Activated gamma-delta T cell treated with Interleukin-2 at 50 U/mL for 16 hours (primary cell): ENCODE data around the gene ZNF212.

Source experiments
- DNase-seq: peaks from one replicate; pipeline ENCODE4 v3.0.0-alpha.2; 2020

The ZNF212 gene

DNA sequence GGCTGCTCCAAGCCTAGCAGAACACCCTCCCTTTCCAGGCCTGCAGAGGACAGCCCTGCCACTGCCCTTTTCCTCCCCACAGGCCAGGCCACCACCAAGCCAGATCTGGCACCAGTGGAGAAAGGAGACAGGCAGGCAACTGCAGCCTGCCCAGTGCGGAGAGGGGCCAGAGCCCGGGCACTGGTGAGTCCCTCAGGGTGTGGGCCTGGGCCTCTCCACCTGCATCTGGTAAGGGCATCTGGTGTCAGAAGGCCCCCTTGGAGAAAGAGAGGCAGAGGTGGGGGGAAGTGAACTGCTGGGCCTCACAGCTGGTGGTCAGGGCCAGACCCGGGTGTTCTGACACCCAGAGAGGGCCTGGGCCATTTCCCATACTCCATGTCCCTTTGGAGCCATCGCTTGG, 50.4 kb downstream of the ZNF212 start:
- DNase-seq: no peak

DNA sequence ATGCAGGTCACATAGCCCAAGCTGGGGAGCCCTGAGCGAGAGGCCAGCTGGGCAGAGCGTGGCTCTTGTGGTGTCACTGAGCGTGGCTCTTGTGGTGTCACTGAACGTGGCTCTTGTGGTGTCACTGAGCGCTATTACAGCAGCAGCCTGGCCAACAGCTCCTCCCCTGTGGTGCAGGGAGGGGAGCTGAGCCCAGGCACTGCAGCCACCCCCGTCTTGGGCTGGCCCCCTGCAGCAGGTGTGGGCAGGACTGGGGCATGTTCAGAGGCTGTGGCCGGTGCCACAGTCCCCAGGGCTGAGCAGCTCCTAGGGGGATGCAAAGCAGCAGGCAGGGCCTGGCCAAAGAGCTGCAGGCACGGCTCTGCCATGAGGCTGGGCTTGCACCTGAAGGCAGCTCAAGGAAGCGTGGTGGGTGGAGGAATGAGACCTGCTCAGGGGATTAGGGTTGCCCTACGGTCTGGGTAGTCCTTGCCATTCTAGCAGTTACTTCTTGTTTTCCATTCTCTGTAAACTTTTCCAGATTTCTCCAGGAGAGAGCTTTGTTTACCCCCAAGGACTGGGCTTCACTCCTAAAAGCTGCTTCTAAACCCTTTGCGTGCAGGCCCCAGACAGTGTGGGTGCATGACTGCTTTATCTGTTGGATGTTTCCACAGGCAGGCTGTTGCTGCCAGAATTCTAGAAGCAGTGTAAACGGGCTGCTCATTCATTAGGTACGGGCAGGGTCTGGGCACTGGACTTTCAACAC, 51.8 kb downstream of the ZNF212 start:
- no peak for DNase-seq

DNA sequence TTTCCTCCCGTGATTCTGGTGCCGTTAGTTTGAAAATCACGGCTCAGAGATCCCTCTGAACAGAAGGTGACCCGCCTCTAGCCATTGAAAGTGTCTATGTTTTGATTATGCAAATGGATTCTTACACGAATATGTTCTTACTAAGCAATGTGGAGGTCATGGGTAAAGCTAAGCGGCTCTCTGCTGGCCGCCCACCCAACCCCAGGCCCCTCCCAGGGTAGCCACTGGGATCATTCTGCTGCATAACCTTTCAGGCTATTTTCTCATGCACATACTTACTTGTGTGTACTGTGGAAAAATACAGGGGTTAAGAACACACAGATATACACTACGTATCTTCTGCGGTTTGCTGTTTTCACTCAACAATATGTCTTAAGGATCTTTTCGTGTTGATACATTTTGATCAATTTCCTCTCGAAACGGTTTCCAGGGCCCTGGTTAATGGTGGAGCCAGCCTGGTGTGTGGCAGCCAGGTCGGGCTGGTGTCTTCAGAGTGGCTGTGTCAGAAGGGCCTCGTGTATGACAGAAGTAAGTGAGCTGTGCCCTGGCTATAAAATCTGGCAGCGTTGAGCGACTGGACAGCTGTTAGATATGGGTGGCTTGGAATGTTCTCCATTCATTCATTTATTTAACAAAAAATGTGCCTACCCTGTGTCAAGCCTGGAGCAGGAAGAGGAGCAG, 52.5 kb downstream of the ZNF212 start:
- no peak for DNase-seq

DNA sequence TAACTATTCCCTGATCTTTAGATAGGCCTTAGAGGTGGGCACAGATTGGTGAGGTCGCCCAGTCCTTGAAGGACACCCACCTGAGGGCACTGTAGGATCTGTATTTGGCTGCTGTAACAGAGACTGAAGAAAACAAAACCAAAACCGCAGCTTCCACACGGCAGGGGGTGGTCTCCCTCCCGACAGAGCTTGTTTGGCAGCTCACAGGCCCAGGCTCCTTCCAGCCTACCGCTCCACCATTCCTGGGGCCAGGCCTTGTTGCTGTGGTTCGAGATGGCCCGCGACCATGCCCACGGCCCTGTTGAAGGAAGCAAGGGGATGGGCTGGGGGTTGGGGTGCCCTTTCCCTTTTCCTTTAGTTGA, 53.0 kb downstream of the ZNF212 start:
- no peak for DNase-seq

DNA sequence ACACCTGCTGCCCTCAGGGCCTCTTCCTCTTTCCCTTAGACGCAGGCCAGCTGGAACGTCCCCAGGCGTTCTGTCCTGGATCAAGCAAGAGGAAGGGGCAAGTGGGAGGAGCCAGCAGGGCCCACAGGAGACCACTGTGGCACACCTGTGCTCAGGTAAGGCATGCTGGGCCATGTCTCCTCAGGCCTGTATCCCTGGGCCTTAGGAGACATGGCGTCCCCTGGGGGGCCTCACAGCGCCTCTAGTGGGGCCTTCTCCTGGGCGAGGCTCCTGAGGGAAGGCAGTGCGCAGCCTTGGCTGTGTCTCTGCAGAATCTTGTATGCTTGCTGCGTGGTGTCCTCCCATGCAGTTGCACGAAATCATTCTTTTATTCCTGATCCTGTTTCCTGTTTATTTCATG, 53.9 kb downstream of the ZNF212 start:
- no peak for DNase-seq

DNA sequence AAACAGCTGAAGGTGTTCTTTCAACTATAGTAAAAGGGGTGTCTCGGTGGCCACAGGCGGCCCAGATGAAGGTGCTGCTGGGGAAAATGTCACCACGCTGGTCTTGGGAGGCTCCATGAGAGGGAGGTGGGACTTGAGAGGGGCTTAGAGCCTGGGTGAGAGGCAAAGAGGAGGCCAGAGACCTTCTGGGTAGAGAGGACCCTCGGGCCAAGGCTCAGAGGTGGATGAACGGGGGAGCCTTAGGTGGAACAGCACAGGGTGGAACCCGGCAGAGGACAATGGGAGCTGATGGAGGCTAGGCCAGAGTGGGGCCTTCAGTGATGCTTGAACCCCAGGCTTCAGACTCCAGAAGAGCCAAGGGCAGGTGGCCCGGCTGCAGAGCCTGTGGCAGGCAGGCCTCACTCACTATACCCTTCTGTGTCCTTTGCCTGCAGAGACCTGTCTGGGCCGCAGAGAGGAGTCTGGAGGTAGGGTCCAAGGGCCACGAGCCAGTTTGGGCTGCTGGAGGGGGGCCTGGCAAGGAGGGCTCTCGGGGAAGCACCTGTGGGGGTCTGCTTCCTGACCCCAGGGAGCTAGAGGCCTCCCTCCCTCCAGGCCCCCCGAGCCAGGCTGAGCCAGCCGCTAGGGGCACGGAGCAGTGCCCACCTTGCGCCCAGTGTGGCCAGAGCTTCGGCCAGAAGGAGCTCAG, 54.6 kb downstream of the ZNF212 start:
- no peak for DNase-seq

DNA sequence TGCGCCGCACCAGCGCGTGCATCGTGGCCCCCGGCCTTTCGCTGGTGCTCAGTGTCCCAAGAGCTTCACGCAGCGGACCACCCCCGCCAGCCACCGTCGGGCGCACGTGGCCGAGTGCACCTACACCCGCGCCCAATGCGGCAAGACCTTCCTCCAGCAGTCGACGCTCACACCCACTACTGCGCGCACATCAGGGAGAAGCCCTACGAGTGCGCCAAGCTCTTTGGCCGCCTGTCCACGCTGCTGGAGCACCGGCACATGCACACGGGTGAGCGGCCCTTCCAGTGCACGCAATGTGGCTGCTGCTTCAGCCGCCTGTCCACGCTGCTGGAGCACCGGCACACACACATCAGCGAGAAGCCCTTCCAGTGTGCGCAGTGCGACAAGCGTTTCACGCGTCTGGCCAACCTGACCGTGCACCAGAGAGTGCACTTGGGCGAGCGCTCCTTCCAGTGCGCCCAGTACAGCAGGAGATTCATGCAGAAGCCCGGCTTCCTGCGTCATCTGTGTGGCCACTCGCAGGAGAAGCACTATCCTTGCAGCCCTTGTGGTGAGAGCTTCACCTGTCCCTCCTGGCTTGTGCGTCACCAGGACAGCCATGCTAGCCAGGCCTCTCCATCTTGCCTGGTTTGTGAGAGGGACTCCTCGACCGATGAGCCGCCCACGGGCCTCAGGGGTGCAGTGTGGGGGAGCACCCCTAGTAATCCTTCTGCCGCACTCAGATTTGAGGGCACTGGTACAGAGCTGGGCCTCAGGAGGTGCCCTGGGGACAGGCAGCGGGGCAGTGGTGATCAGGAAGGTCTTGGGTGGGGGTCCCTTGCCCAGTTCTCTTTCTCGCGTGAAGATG, 55.4 kb downstream of the ZNF212 start:
- no peak for DNase-seq

DNA sequence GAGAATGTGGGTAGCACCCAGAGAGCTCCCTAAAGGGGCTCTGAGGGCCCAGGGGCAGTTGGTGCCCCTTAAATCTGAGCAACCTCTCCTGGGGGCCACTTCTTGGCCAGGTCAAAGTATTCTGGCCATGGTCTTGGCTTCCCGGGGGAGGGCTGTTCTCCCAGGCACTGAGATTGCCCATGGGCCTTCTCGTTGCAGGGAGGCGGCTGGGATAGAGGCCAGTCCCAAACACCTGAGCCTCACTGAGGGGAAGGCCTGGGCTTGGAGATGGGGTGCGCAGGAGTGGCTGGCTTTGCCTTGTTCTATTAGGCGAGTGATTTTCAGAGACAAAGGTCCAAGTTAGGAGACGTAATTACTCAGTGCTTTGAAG, 56.0 kb downstream of the ZNF212 start:
- no peak for DNase-seq

DNA sequence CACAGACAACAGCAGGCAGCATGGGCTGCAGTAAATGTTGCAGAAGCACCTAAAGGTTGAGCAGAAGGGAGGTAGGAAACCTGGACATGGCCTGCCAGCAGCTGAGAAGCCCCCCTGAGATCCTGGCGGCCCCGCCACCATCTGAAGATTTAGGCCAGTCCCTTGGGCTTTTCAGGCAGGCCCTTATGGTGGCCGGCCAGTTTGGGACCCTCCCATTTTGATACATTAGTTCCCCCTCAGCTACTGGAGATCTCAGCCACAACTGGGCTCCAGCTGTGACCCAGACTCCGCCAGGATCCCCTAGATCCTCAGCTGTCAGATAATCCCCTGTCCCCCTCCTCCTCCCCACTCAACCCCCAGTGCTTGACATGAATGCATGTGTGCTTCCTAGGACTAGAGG, 56.9 kb downstream of the ZNF212 start:
- DNase-seq: no peak

DNA sequence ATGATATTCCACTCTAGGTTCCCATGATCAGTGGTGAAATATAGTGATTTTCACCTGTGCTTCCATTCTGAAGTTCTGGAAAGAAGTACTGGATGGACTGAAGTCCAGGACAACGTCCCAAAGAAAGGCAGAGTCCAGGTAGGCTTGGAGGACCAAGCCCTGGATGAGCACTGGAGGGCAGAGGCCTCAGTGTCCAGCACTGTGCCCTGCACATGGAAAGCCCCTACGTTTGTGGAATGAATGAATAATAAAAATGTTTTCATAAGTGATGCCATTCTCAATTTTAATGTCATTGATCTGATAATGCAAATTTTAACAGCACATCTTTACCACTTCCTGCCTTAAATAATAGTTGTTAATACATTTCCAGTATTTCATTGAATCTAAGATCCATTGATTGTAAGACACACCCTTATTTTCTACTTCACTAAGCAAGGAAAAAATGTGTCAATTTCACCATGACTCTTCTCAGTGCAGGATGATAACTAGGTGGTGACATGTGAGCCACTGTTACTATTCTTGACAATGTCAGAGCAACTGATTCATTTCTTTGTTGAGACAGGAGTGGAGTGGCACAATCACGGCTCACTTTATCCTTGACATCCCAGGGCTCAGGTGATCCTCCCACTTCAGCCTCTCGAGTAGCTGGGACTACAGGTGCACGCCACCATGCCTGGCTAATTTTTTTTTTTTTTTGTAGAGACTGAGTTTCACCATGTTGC, 57.7 kb downstream of the ZNF212 start:
- DNase-seq: no peak

DNA sequence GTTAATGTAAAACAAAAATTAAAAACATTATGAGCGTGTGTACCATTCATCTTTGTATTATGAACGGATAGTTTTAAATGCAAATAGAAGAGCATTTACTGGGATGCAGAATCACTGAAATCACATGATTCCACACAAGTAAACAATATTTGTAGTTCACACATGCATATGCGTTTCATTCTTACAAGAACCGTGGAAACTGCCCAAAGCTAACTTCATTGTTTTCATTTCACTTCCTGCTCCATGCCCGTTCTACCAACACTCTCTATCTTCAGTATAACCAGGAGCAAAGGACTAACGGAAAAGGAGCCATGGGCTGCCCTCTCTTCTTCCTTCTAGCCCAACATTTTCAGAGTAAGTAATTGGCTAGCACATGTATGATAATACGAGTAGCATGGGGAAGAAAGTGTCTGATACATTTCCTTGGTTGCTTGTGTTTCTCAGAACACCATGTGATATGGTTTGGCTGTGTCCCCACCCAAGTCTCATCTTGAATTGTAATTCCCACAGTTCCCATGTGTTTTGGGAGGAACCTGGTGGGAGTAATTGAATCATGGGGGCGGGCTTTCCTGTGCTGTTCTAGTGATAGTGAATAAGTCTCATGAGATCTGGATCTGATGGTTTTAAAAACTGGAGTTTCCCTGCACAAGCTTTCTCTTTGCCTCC, 61.3 kb downstream of the ZNF212 start:
- no peak for DNase-seq

DNA sequence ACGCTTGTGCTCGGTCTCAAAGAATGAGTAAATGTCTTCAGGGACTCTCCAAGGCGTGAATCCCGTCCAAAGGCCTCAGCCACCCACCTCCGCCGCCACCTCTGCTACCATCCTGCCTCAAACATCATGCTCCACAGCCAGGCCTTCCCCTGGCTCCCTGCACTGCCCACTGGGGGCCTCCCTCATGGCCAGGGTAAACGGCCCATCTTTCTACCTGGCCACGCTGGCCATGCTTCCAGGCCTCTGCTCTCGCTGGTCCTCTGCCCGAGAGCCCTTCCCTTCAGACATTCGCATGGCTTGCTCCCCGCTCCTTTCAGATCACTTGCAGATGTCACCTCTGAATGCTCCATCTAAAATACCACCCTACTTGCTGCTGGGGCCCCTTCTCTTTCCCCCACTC, 62.8 kb downstream of the ZNF212 start:
- DNase-seq: no peak

DNA sequence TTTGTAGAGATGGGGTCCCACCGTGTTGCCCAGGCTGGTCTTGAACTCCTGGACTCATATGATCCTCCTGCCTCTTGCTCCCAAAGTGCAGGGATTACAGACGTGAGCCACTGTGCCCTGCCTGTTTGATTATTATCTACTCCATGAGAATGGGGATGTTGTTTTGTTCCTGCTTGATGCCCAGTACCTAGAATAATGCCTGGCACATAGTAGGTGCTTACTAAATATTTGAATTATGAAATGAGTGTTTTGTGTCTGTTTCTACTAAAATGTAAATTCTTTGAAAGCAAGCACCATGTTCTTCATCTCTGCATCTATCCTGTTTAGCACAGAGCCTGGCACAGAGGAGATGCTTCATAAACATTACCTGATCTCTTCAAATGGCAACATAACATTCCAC, 63.4 kb downstream of the ZNF212 start:
- no peak for DNase-seq

DNA sequence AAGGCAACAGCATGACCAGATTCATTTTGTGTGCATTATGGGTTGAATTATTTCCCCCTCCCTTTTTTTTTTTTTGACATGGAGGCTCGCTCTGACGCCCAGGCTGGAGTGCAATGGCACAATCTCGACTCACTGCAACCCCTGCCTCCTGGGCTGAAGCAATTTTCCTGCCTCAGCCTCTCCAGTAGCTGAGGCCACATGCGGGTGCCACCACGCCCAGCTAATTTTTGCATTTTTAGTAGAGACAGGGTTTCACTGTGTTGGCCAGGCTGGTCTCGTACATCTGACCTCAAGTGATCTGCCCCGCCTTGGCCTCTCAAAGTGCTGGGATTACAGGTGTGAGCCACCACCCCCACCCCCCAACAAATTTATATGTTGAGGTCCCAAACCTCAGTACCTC, 64.6 kb downstream of the ZNF212 start:
- DNase-seq: no peak
